Cardiac muscle cell (in vitro differentiated cells and primary cell): ENCODE data around the gene LSM14B. TPM values are rescaled to one million over a fixed set of nuclear protein-coding genes. Genes with fewer than 3 reads are reported as not detected.
"Not testable (repeated sequence)": the region's sequence is repeated elsewhere in the genome, so short reads cannot be mapped to it uniquely, and the experiment has no call there.

ENCODE experiments used
- DNase-seq, 2 donors: peaks; one replicate each; pipeline versions ENCODE4 v3.0.0 to v3.0.0-alpha.2; 2010 to 2017; ENCODE audit warnings: low read depth in 1 of 2, low spot score in 1 of 2
- H3K27ac ChIP-seq: fragments of 200-600 bp; sonication (generic); 2 replicates; pipeline ENCODE4 v1.5.1; 2016
- H3K27me3 ChIP-seq: fragments of 200-600 bp; sonication (generic); 2 replicates; pipeline ENCODE4 v1.6.0; 2016; ENCODE audit warnings: control low read depth
- H3K36me3 ChIP-seq: fragments of 200-600 bp; sonication (generic); 2 replicates; pipeline ENCODE4 v1.5.1; 2016; ENCODE audit warnings: control low read depth
- H3K4me1 ChIP-seq: fragments of 200-600 bp; sonication (generic); 2 replicates; pipeline ENCODE4 v1.8.1; 2017; ENCODE audit warnings: low read depth, mild to moderate bottlenecking, mixed run types
- H3K4me3 ChIP-seq: fragments of 200-600 bp; sonication (generic); 2 replicates; pipeline ENCODE4 v1.5.1; 2016; ENCODE audit warnings: mild to moderate bottlenecking
- H3K9me3 ChIP-seq: fragments of 200-600 bp; sonication (generic); 2 replicates; pipeline ENCODE4 v1.5.1; 2017; ENCODE audit warnings: low read depth, mild to moderate bottlenecking, control low read depth
- polyA plus RNA-seq: library from polyadenylated mRNA; unstranded; fragments of >200 nt; fragmentation: Nextera tagmentation; extraction: Ambion mirVana; gene quantifications from 2 replicates; pipeline ENCODE4 v1.2.1, GENCODE V29; 2016
- total RNA-seq: library from RNA; depleted of rRNA; stranded (reverse); fragments of >200 nt; gene quantifications from 2 replicates; pipeline ENCODE4 v1.2.3, GENCODE V29; 2016
- TF ChIP-seq, protein P1 (sequence below): IDR thresholded peaks from 2 replicates; pipeline ENCODE4 v1.5.1; 2012; ENCODE audit warnings: low read depth, mild to moderate bottlenecking, low read length

The LSM14B gene
- total and polyA plus RNA-seq, 2 experiments from 2014 or later, result 6.5 to 71.8 TPM

GRCh38 chr20:62143957-62144825 is 21.9 kb downstream of the LSM14B start:
- TF ChIP-seq, protein P1, sequence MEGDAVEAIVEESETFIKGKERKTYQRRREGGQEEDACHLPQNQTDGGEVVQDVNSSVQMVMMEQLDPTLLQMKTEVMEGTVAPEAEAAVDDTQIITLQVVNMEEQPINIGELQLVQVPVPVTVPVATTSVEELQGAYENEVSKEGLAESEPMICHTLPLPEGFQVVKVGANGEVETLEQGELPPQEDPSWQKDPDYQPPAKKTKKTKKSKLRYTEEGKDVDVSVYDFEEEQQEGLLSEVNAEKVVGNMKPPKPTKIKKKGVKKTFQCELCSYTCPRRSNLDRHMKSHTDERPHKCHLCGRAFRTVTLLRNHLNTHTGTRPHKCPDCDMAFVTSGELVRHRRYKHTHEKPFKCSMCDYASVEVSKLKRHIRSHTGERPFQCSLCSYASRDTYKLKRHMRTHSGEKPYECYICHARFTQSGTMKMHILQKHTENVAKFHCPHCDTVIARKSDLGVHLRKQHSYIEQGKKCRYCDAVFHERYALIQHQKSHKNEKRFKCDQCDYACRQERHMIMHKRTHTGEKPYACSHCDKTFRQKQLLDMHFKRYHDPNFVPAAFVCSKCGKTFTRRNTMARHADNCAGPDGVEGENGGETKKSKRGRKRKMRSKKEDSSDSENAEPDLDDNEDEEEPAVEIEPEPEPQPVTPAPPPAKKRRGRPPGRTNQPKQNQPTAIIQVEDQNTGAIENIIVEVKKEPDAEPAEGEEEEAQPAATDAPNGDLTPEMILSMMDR, result peak; percentile 3
- peak; percentile 74 to 76 for DNase-seq

GRCh38 chr20:62145688-62146018 is 23.4 kb downstream of the LSM14B start:
- H3K4me1 ChIP-seq, result peaks cover 19% of the 10 kb centered on the region
- H3K9me3 ChIP-seq, result no peaks in the 10 kb centered on the region
- no peaks in the 10 kb centered on the region for H3K27me3 ChIP-seq
- DNase-seq, result no peak
- H3K27ac ChIP-seq, result no peak overlapping the region
- no peak overlapping the region for H3K4me3 ChIP-seq
- H3K36me3 ChIP-seq, result no peaks in the 10 kb centered on the region
- TF ChIP-seq, protein P1, result no peak

More at GRCh38 chr20:62143957-62144825, 21.9 kb downstream of the LSM14B start:
- H3K27ac ChIP-seq, result peak overlapping the region; percentile 100
- no peaks in the 10 kb centered on the region for H3K27me3 ChIP-seq
- peaks cover 14% of the 10 kb centered on the region for H3K36me3 ChIP-seq
- peak overlapping the region; percentile 85 for H3K4me3 ChIP-seq
- peaks cover 16% of the 10 kb centered on the region for H3K4me1 ChIP-seq
- no peaks in the 10 kb centered on the region for H3K9me3 ChIP-seq

- TF ChIP-seq, protein P1, result no peak
- H3K9me3 ChIP-seq, result no peaks in the 10 kb centered on the region
- H3K27me3 ChIP-seq, result no peaks in the 10 kb centered on the region
- no peak for DNase-seq
- H3K4me1 ChIP-seq, result peaks cover 19% of the 10 kb centered on the region
- H3K27ac ChIP-seq, result no peak overlapping the region
- no peaks in the 10 kb centered on the region for H3K36me3 ChIP-seq
- no peak overlapping the region for H3K4me3 ChIP-seq
Observed at GRCh38 chr20:62146019-62146755, 23.9 kb downstream of the LSM14B start.

GRCh38 chr20:62147125-62147524 is 24.9 kb downstream of the LSM14B start:
- Histone ChIP-seq H3K27me3 (no peaks in the 10 kb centered on the region), H3K27ac (no peak overlapping the region), H3K4me3 (no peak overlapping the region), H3K36me3 (no peaks in the 10 kb centered on the region), H3K9me3 (no peaks in the 10 kb centered on the region), H3K4me1 (peaks cover 14% of the 10 kb centered on the region)
- TF ChIP-seq, protein P1, result no peak
- no peak for DNase-seq

- no peaks in the 10 kb centered on the region for H3K36me3 ChIP-seq
- TF ChIP-seq, protein P1, result no peak
- no peaks in the 10 kb centered on the region for H3K9me3 ChIP-seq
- peaks cover 14% of the 10 kb centered on the region for H3K4me1 ChIP-seq
- no peak for DNase-seq
- no peaks in the 10 kb centered on the region for H3K27me3 ChIP-seq
- H3K4me3 ChIP-seq, result no peak overlapping the region
- H3K27ac ChIP-seq, result no peak overlapping the region
Observed at GRCh38 chr20:62147528-62147927, 25.3 kb downstream of the LSM14B start.

GRCh38 chr20:62148383-62148782 is 26.1 kb downstream of the LSM14B start:
- H3K4me1 ChIP-seq, result peaks cover 14% of the 10 kb centered on the region
- H3K4me3 ChIP-seq, H3K9me3 ChIP-seq, H3K36me3 ChIP-seq, DNase-seq, H3K27me3 ChIP-seq: not testable (repeated sequence)
- peak overlapping the region; percentile 54 for H3K27ac ChIP-seq
